OCI-M2 (cell line): ENCODE results near the gene JRKL.
"Not testable (repeated sequence)": the region's sequence is repeated elsewhere in the genome, so short reads cannot be mapped to it uniquely, and the experiment has no call there.

Experiments used
- DNase-seq: peaks from one replicate; lab custom pipeline; 2025; ENCODE audit not compliant: unreplicated experiment; lab: John Stamatoyannopoulos, UW

JRKL gene

DNA sequence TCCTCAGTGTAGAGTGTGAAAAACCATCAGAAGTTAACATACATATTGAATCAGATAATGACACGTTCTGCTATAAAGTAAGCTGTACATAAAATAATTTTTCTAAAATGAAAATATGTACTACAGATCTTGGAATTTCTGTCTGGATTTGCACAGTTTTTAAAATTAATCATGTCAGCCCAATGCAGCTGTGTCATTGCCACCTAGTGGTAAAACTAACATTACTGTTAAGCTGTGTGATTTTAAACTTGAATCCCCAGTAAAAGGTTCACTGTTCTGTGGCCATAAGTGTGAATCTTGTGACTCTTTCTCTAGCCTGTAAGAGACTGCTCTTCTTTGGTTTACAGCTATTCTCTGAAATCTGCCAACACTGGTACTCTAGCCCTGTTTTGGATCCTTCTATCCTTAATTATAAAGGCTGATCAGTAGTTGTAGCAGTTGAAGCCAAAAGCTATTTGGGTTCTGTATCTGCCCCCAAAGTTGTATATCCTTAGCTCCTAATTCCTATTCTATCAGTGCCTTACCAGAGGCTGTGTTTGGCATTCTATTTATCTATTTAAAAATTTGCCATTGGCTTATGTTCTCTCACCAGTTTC is 4.0 kb downstream of the JRKL start:
- no peak for DNase-seq

GRCh38 chr11:96394773-96395172 is 5.0 kb downstream of the JRKL start:
- DNase-seq, result no peak

- no peak for DNase-seq
Observed at GRCh38 chr11:96396637-96397036, 6.8 kb downstream of the JRKL start.

DNA sequence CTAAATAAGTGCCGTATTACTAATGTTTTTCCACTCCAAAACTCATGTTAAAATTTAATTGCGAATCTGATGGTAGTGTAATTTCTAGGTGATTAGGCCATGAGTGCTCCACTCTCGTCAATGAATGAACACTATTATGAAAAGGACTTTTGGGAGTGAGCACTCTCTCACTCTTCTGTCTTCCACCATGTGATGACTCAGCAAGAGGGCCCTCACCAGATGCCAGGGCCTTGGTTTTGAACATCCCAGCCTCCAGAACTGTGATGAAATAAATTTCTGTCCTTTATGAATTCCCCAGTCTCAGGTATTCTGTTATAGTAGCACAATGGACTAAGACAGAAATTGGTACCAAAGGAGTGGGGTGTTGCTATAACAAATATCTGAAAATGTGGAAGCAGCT is 8.1 kb downstream of the JRKL start:
- DNase-seq, result no peak

DNA sequence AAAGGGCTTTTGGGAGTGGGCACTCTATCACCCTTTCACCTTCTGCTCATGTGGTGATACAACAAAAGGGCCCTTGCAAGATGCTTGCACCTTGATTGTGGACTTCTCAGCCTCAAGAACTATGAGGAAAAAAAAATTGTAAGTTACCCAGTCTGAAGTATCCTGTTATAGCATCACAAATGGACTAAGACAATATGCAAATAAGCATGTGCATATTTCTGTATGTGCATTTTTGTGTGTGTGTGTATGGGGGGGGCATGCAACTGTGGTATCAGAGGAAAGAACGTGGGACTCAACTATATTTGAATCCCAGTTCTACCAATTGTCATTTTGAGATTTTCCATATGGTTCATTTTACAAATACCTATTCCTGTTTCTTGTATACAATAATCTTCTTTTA is 10.9 kb downstream of the JRKL start:
- no peak for DNase-seq

DNA sequence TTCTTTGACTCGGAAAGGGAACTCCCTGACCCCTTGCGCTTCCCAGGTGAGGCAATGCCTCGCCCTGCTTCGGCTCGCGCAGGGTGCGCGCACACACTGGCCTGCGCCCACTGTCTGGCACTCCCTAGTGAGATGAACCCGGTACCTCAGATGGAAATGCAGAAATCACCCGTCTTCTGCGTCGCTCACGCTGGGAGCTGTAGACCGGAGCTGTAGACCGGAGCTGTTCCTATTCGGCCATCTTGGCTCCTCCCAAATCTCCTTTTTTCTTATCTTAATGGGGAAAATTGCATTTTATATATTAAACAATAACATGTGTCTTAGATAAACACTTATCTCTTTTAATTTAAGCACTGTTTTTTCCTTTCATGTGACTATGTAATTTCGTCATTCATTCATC is 21.6 kb downstream of the JRKL start:
- DNase-seq, result not testable (repeated sequence)

DNA sequence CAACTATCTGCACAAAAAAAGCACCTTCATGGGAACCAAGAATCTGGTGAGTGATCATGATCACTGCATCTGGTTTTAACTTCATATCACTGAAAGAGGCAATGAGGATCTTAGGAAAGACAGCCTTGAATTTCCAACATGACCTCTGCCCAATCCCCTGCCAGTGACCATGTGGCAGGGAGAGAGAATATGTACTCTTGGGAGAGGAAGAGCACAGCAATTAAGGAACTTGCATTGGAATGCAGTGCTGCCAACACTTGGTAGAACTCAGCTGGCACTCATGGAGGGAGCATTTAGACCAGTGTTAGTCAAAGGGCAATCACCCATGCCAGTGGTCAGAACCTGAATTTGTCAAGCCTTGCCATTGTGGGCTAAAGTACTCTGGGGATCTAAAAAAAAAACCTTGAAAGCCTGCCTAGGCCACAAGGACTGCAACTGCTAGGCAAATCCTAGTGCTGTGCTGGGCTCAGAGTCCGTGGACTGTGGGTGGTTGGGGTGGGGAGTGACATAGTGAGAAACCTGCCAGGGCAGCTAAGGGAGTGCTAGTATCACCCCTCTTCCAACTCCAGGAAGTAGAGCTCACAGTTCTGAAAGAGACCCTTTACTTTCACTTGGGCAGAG is 23.1 kb downstream of the JRKL start:
- no peak for DNase-seq

DNA sequence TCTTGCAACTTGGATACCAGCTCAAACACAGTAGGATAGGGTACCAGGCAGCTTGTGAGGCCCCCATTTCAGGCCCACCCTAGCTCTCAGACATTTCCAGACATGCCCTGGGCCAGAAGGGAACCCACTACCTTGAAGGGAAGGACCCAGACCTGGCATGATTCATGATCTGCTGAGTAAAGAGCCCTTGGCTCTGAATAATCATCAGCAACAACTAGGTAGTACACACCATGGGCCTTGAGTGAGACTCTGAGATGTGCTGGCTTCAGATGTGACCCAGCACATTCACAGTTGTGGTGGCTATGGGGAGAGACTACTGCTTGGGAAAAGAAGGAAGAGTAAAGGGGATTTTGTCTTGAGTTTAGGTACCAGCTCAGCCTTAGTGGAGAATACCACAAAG is 23.6 kb downstream of the JRKL start:
- no peak for DNase-seq

- DNase-seq, result no peak
Observed at GRCh38 chr11:96424693-96425092, 34.9 kb downstream of the JRKL start.

GRCh38 chr11:96430668-96431067 is 40.9 kb downstream of the JRKL start:
- DNase-seq, result no peak

- DNase-seq, result not testable (repeated sequence)
Observed at GRCh38 chr11:96432654-96433053, 42.8 kb downstream of the JRKL start.
